B cell (primary cell): ENCODE data around the gene ZNF607. TPM values are rescaled to one million over a fixed set of nuclear protein-coding genes. Genes with fewer than 3 reads are reported as not detected.
A peak's percentile ranks its signal among the peaks of the same experiment; 100 is the strongest.

Experiments used
- ATAC-seq: fragments of 200-7000 bp; cut with Tn5 transposase; one replicate; pipeline ENCODE4 v1.10.0; 2021; ENCODE audit warnings: low read depth, mild to moderate bottlenecking, moderate number of reproducible peaks, moderate library complexity
- CTCF ChIA-PET: fragments of 350-600 bp; sonication (Branson Sonifier 250); formaldehyde crosslinking; loops from one replicate; lab custom pipeline; 2021; ENCODE audit warnings: antibody characterized with exemption, inconsistent platforms; lab: Charles Lee
- POLR2A ChIA-PET: fragments of 350-600 bp; sonication (Branson Sonifier 250); formaldehyde crosslinking; loops from one replicate; lab custom pipeline; 2021; ENCODE audit warnings: antibody characterized with exemption; lab: Charles Lee
- DNase-seq: peaks from one replicate; pipeline ENCODE4 v3.0.0; 2013
- H2AFZ ChIP-seq: 2 replicates; pipeline ENCODE4 v1.6.1; 2012; ENCODE audit warnings: mild to moderate bottlenecking, low read depth, low read length; ENCODE audit not compliant: insufficient read depth, poor library complexity, severe bottlenecking
- H3K27ac ChIP-seq, 2 donors: 1 replicate in 1 of 2; 2 replicates in 1 of 2; pipeline ENCODE4 v1.5.1; 2012 to 2013; ENCODE audit warnings: low read length in 2 of 2, mild to moderate bottlenecking in 2 of 2, moderate library complexity in 1 of 2
- H3K27me3 ChIP-seq, 4 experiments: fragments of 200-600 bp in 1 of 4; sonication (generic) in 1 of 4; replicated peaks in 1 of 4; 1 replicate in 2 of 4; 2 replicates in 2 of 4; pipeline versions ENCODE4 v1.6.1 to v1.7.0; 2013 to 2016; ENCODE audit warnings: low read length in 3 of 4, mild to moderate bottlenecking in 2 of 4, mixed read lengths in 1 of 4, moderate library complexity in 1 of 4; ENCODE audit not compliant: insufficient read depth in 4 of 4, control insufficient read depth in 3 of 4; ENCODE audit errors: control extremely low read depth in 1 of 4
- H3K36me3 ChIP-seq, 2 experiments: replicated peaks in 1 of 2; 1 replicate in 1 of 2; 2 replicates in 1 of 2; pipeline versions ENCODE4 v1.6.1 to v1.7.1; 2013; ENCODE audit warnings: low read length in 1 of 2; ENCODE audit not compliant: insufficient read depth in 2 of 2, control insufficient read depth in 1 of 2; ENCODE audit errors: control extremely low read depth in 1 of 2, extremely low read depth in 1 of 2
- H3K4me1 ChIP-seq, 2 donors: fragments of 200-600 bp in 1 of 2; sonication (generic) in 1 of 2; 1 replicate in 1 of 2; 2 replicates in 1 of 2; pipeline versions ENCODE4 v1.5.1 to v1.6.1; 2013 to 2017; ENCODE audit warnings: low read length in 2 of 2; ENCODE audit not compliant: control insufficient read depth in 2 of 2, insufficient read depth in 2 of 2
- H3K4me2 ChIP-seq: replicated peaks from 2 replicates; pipeline ENCODE3; 2012; ENCODE audit warnings: mild to moderate bottlenecking, low read depth, low read length; ENCODE audit not compliant: poor library complexity, severe bottlenecking
- H3K4me3 ChIP-seq, 5 experiments: fragments of 200-600 bp in 1 of 5; sonication (generic) in 1 of 5; 1 replicate in 3 of 5; 2 replicates in 2 of 5; pipeline versions ENCODE4 v1.5.1 to v1.7.0; 2011 to 2016; ENCODE audit warnings: low read length in 4 of 5, mild to moderate bottlenecking in 4 of 5, low read depth in 2 of 5, control low read depth in 1 of 5, moderate library complexity in 1 of 5; ENCODE audit not compliant: insufficient read depth in 1 of 5; ENCODE audit errors: control extremely low read depth in 1 of 5, extremely low read depth in 1 of 5
- H3K79me2 ChIP-seq: fragments of 200-600 bp; sonication (generic); one replicate; pipeline ENCODE4 v1.6.0; 2016; ENCODE audit warnings: low read length; ENCODE audit not compliant: control insufficient read depth, insufficient read depth
- H3K9ac ChIP-seq: fragments of 200-600 bp; sonication (generic); 2 replicates; pipeline ENCODE4 v1.6.1; 2017; ENCODE audit warnings: mild to moderate bottlenecking, low read length, moderate library complexity
- H3K9me3 ChIP-seq, 3 donors: one replicate each; pipeline versions ENCODE4 v1.6.1 to v1.7.1; 2013; ENCODE audit warnings: low read length in 2 of 3; ENCODE audit not compliant: control insufficient read depth in 2 of 3, insufficient read depth in 1 of 3; ENCODE audit errors: control extremely low read depth in 1 of 3
- H4K20me1 ChIP-seq: 2 replicates; pipeline ENCODE4 v1.6.0; 2012; ENCODE audit warnings: mild to moderate bottlenecking, low read length; ENCODE audit not compliant: insufficient read depth, control insufficient read depth, poor library complexity, severe bottlenecking
- H3K27ac Mint-ChIP-seq: one replicate; pipeline ENCODE4 v1.8.0; 2021; ENCODE audit warnings: mixed read lengths
- H3K27me3 Mint-ChIP-seq: one replicate; pipeline ENCODE4 v1.8.0; 2021; ENCODE audit warnings: mixed read lengths
- H3K4me1 Mint-ChIP-seq: one replicate; pipeline ENCODE4 v1.8.0; 2021; ENCODE audit warnings: mixed read lengths
- H3K4me3 Mint-ChIP-seq: one replicate; pipeline ENCODE4 v1.8.0; 2021; ENCODE audit warnings: mixed read lengths
- H3K9me3 Mint-ChIP-seq: one replicate; pipeline ENCODE4 v1.8.0; 2022; ENCODE audit warnings: mixed read lengths; ENCODE audit not compliant: insufficient read depth
- EZH2 ChIP-seq: IDR thresholded peaks from 2 replicates; pipeline ENCODE4 v1.6.1; 2012; ENCODE audit warnings: borderline replicate concordance, low read depth, mild to moderate bottlenecking, moderate library complexity, low read length; ENCODE audit not compliant: insufficient read depth, poor library complexity, severe bottlenecking
- WGBS: methylation state at CpG from one replicate; pipeline ENCODE4 v1.1.5; 2013; ENCODE audit warnings: missing lambda C conversion rate; ENCODE audit not compliant: insufficient coverage; 5-methylcytosine and 5-hydroxymethylcytosine counted together
- intact Hi-C: fragments of 100-400 bp; cut with micrococcal nuclease; formaldehyde crosslinking; loops from one replicate; pipeline ENCODE4 v1.10.0; 2022
- polyA plus RNA-seq: library from polyadenylated mRNA; depleted of rRNA; stranded (reverse); fragments of >200 nt; gene quantifications from 2 replicates; pipeline ENCODE4 v1.2.3, GENCODE V29; 2012
- small RNA-seq: library from RNA; depleted of rRNA; stranded (forward); fragments of <200 nt; gene quantifications from one replicate; pipeline ENCODE3, GENCODE V24; 2012; ENCODE audit warnings: low replicate concordance, low read depth; ENCODE audit not compliant: insufficient read length
- total RNA-seq, 2 donors: library from RNA; stranded (reverse); fragments of 120-200 nt in 1 of 2; gene quantifications; 1 replicate in 1 of 2; 2 replicates in 1 of 2; pipeline versions ENCODE4 v1.2.3 to v1.2.4, GENCODE V29; 2013 to 2022
- TF ChIP-seq, protein P1 (sequence below): fragments of 200-600 bp; IDR thresholded peaks from one replicate; pipeline ENCODE4 v1.8.0; 2022; ENCODE audit warnings: antibody characterized with exemption, mild to moderate bottlenecking

ZNF607 gene
- total and polyA plus RNA-seq, 2 donors (not counting 1 experiment from before 2014, with no cell fraction given): 4.4 to 21.5 TPM

DNA sequence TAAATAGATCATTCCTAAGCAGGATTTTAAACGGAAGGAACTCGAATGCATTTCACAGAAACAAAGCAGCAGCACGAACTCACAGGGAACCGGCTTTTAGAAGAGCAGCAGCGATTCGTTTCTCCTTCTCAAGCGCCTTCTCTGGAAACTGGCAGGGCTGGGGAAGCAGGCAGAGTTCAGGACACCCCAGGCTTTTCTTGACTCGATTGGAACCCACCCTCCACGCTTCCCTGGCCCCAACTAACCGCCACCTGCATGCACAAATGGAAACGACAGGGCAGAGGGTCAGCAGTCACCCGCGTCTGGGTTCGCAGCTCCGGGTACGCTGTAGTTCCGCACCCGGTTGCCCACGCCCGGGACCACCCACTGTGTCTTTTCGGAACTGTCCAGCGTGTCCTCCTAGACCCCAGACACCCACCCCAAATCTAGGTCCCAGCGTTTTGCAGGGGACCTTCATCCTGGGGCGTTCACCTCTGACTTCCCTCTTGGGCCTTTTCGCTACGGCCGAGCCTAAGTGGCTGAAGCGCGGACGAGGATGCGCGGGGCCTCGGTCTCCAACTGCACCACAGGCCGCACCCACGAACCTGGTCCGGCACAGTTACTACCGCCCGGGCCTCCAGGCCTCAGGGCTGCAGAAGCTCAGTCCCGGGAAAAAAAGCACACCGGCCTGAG lies 64.8 kb downstream of the ZNF607 start:
- intact Hi-C loops: loop anchor here (1.0 kb wide), 4 partner anchors 38 to 148 kb away; partner anchors contain the start of genes ZNF573, ZNF607 and ZNF793
- POLR2A ChIA-PET: interaction anchor here (0.8 to 1.4 kb wide), 3 partner anchors 37 to 125 kb away, joined by 4 to 6 read pairs (median 4); partner anchors contain the start of genes ZNF540, ZNF571 and ZNF573
- peak overlapping the region; percentile 97 for H3K27ac Mint-ChIP-seq

DNA sequence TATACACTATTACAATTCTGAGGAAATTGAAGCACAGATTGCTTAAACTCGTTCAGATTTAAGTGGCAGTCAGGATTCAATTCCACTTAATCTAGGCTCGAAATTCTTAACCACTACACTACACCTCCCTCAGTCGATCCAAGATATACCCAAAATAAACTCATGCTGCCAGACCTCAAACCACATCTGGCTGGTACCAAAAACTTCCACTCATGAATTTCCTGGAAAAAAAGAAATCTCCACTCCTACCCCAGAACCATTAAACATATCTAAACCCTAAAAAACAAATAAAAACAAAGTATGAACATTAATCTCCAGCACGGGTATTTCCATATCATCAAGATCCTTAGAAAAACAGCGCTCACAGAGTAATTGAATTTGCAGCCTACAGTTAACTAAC lies 65.4 kb downstream of the ZNF607 start:
- H3K79me2 ChIP-seq: peaks cover 58% of the 10 kb centered on the region
- no peaks in the 10 kb centered on the region for H3K27me3 Mint-ChIP-seq
- peaks cover 15 to 19% of the 10 kb centered on the region in 2 donors for H3K4me1 ChIP-seq
- CTCF ChIA-PET: interaction anchor here (0.7 kb wide), 1 partner anchor 1276 kb away, joined by 3 read pairs; no protein-coding TSS in a partner anchor
- peak overlapping the region in 1 of 2 donors; percentile 91 for H3K27ac ChIP-seq
- H3K9ac ChIP-seq: peak overlapping the region; percentile 92
- peak overlapping the region; percentile 58 to 89 (median 80) for H3K4me3 ChIP-seq
- TF ChIP-seq, protein P1, sequence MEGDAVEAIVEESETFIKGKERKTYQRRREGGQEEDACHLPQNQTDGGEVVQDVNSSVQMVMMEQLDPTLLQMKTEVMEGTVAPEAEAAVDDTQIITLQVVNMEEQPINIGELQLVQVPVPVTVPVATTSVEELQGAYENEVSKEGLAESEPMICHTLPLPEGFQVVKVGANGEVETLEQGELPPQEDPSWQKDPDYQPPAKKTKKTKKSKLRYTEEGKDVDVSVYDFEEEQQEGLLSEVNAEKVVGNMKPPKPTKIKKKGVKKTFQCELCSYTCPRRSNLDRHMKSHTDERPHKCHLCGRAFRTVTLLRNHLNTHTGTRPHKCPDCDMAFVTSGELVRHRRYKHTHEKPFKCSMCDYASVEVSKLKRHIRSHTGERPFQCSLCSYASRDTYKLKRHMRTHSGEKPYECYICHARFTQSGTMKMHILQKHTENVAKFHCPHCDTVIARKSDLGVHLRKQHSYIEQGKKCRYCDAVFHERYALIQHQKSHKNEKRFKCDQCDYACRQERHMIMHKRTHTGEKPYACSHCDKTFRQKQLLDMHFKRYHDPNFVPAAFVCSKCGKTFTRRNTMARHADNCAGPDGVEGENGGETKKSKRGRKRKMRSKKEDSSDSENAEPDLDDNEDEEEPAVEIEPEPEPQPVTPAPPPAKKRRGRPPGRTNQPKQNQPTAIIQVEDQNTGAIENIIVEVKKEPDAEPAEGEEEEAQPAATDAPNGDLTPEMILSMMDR: no peak
- no peak for TF ChIP-seq EZH2
- no peaks in the 10 kb centered on the region for H4K20me1 ChIP-seq
- H3K36me3 ChIP-seq: peaks cover 0 to 3% of the 10 kb centered on the region in 2 experiments
- H3K4me2 ChIP-seq: peak overlapping the region; percentile 89
- H3K27me3 ChIP-seq: no peaks in the 10 kb centered on the region
- WGBS: 7% methylated on average over 5 of the region's 5 CpGs
- no peak for ATAC-seq
- peaks cover 30% of the 10 kb centered on the region for H3K4me1 Mint-ChIP-seq
- no peaks in the 10 kb centered on the region for H3K9me3 ChIP-seq
- H3K9me3 Mint-ChIP-seq: peaks cover 2% of the 10 kb centered on the region
- intact Hi-C loops: no loop called here
- H3K27ac Mint-ChIP-seq: peak overlapping the region; percentile 97
- peak overlapping the region; percentile 97 for H2AFZ ChIP-seq
- no peak for DNase-seq
- peak overlapping the region; percentile 98 for H3K4me3 Mint-ChIP-seq
- POLR2A ChIA-PET: interaction anchor here (0.6 to 1.4 kb wide), 3 partner anchors 38 to 59 kb away, joined by 3 to 6 read pairs (median 4); partner anchors contain the start of genes ZNF540 and ZNF571

More for the DNA sequence above, 64.8 kb downstream of the ZNF607 start:
- no peaks in the 10 kb centered on the region for H3K27me3 ChIP-seq
- DNase-seq (no peak), ATAC-seq (peak; percentile 28)
- no peaks in the 10 kb centered on the region for H3K36me3 ChIP-seq
- peaks cover 30% of the 10 kb centered on the region for H3K4me1 Mint-ChIP-seq
- peak overlapping the region; percentile 89 for H3K4me2 ChIP-seq
- peak overlapping the region; percentile 97 for H2AFZ ChIP-seq
- peaks cover 52% of the 10 kb centered on the region for H3K79me2 ChIP-seq
- CTCF ChIA-PET: no interaction called here
- no peaks in the 10 kb centered on the region for H4K20me1 ChIP-seq
- peak overlapping the region; percentile 91 to 93 for H3K27ac ChIP-seq
- TF ChIP-seq EZH2: no peak
- peak overlapping the region; percentile 98 for H3K4me3 Mint-ChIP-seq
- H3K4me1 ChIP-seq: peaks cover 15 to 19% of the 10 kb centered on the region in 2 donors
- WGBS: under 1% methylated on average over 39 of the region's 40 CpGs
- H3K4me3 ChIP-seq: peak overlapping the region; percentile 58 to 89 (median 80)
- H3K9ac ChIP-seq: peak overlapping the region; percentile 92
- peaks cover 2% of the 10 kb centered on the region for H3K9me3 Mint-ChIP-seq
- H3K27me3 Mint-ChIP-seq: no peaks in the 10 kb centered on the region
- no peaks in the 10 kb centered on the region for H3K9me3 ChIP-seq

Small RNA genes lying within 50 kb of the gene (small RNA-seq; reads per million reads assigned to genes)
- not detected for gene SELENOKP1

Other genes starting within 250 kb of the ZNF607 start
- gene ZNF793, start 212.8 kb downstream of the ZNF607 start, total RNA-seq: 12.2 and 12.7 TPM in 2 replicates
- gene ZNF793, start 212.8 kb downstream of the ZNF607 start, polyA plus RNA-seq: 3.0 and 4.1 TPM in 2 replicates
- 10.0 and 13.1 TPM in 2 replicates for gene ZNF571, start 125.0 kb downstream of the ZNF607 start, total RNA-seq
- gene ZNF571, start 125.0 kb downstream of the ZNF607 start, polyA plus RNA-seq: 4.8 and 10.3 TPM in 2 replicates
- 10.7 and 10.8 TPM in 2 replicates for gene ZNF540, start 124.9 kb downstream of the ZNF607 start, total RNA-seq
- 2.2 and 2.9 TPM in 2 replicates for gene ZNF540, start 124.9 kb downstream of the ZNF607 start, polyA plus RNA-seq
- 25.3 and 27.0 TPM in 2 replicates for gene ZFP30, start 64.3 kb downstream of the ZNF607 start, total RNA-seq
- gene ZFP30, start 64.3 kb downstream of the ZNF607 start, polyA plus RNA-seq: 3.2 and 3.6 TPM in 2 replicates
- gene ZNF573, start 59.8 kb upstream of the ZNF607 start, total RNA-seq: 28.8 and 31.1 TPM in 2 replicates
- 2.9 and 5.3 TPM in 2 replicates for gene ZNF573, start 59.8 kb upstream of the ZNF607 start, polyA plus RNA-seq
- 0.07 TPM in 1 of 2 replicates, not detected in the other for gene WDR87, start 186.8 kb upstream of the ZNF607 start, total RNA-seq
- not detected in 2 replicates for gene WDR87, start 186.8 kb upstream of the ZNF607 start, polyA plus RNA-seq
- 290 and 295 TPM in 2 replicates for gene SIPA1L3, start 187.4 kb upstream of the ZNF607 start, total RNA-seq
- 48.3 and 59.5 TPM in 2 replicates for gene SIPA1L3, start 187.4 kb upstream of the ZNF607 start, polyA plus RNA-seq